Common myeloid progenitor, CD34-positive (primary cell): ENCODE results near the gene PAGE4.

ENCODE experiments used
- CTCF ChIA-PET: fragments of 350-600 bp; sonication (Branson Sonifier 250); formaldehyde crosslinking; loops from one replicate; lab custom pipeline; 2021; ENCODE audit warnings: antibody characterized with exemption; lab: Charles Lee
- POLR2A ChIA-PET: fragments of 350-600 bp; sonication (Branson Sonifier 250); formaldehyde crosslinking; loops from one replicate; lab custom pipeline; 2021; ENCODE audit warnings: antibody characterized with exemption; lab: Charles Lee
- DNase-seq, 3 donors: peaks; one replicate each; pipeline versions ENCODE4 v3.0.0 to v3.0.0-alpha.2; 2013
- H3K27ac ChIP-seq, 2 experiments: 1 replicate in 1 of 2; 2 replicates in 1 of 2; pipeline ENCODE4 v1.7.0; 2013; ENCODE audit warnings: inconsistent platforms in 2 of 2, low read length in 2 of 2, mild to moderate bottlenecking in 2 of 2, low read depth in 1 of 2, moderate library complexity in 1 of 2; ENCODE audit not compliant: severe bottlenecking in 2 of 2, insufficient read depth in 1 of 2, poor library complexity in 1 of 2
- H3K27me3 ChIP-seq, 5 experiments: replicated peaks in 2 of 5; 1 replicate in 3 of 5; 2 replicates in 2 of 5; pipeline versions ENCODE4 v1.6.1 to v1.7.0; 2013; ENCODE audit warnings: low read length in 4 of 5, mild to moderate bottlenecking in 2 of 5, moderate library complexity in 2 of 5, inconsistent platforms in 1 of 5; ENCODE audit not compliant: insufficient read depth in 5 of 5, control insufficient read depth in 4 of 5
- H3K36me3 ChIP-seq, 4 experiments: 1 replicate in 2 of 4; 2 replicates in 2 of 4; pipeline versions ENCODE4 v1.6.1 to v1.7.0; 2013; ENCODE audit warnings: low read length in 3 of 4, control low read depth in 1 of 4, mild to moderate bottlenecking in 1 of 4; ENCODE audit not compliant: control insufficient read depth in 4 of 4, insufficient read depth in 4 of 4
- H3K4me1 ChIP-seq, 4 experiments: 1 replicate in 3 of 4; 2 replicates in 1 of 4; pipeline versions ENCODE4 v1.6.1 to v1.7.1; 2013; ENCODE audit warnings: low read length in 3 of 4, mild to moderate bottlenecking in 3 of 4, control low read depth in 1 of 4, inconsistent platforms in 1 of 4, moderate library complexity in 1 of 4; ENCODE audit not compliant: control insufficient read depth in 4 of 4, insufficient read depth in 4 of 4; ENCODE audit errors: control extremely low read depth in 1 of 4
- H3K4me3 ChIP-seq, 7 experiments: 1 replicate in 4 of 7; 2 replicates in 3 of 7; pipeline versions ENCODE4 v1.5.1 to v1.7.0; 2013; ENCODE audit warnings: mild to moderate bottlenecking in 7 of 7, low read length in 6 of 7, moderate library complexity in 6 of 7, inconsistent platforms in 2 of 7, low read depth in 2 of 7, control low read depth in 1 of 7; ENCODE audit not compliant: insufficient read depth in 4 of 7, control insufficient read depth in 1 of 7; ENCODE audit errors: extremely low read depth in 1 of 7
- H3K9me3 ChIP-seq, 5 experiments: 1 replicate in 4 of 5; 2 replicates in 1 of 5; pipeline versions ENCODE4 v1.6.1 to v1.7.1; 2013; ENCODE audit warnings: low read length in 4 of 5, mild to moderate bottlenecking in 2 of 5, inconsistent platforms in 1 of 5, low read depth in 1 of 5, moderate library complexity in 1 of 5; ENCODE audit not compliant: control insufficient read depth in 4 of 5, insufficient read depth in 2 of 5; ENCODE audit errors: control extremely low read depth in 1 of 5
- whole genome bisulfite sequencing: methylation state at CpG from one replicate; pipeline ENCODE4 v1.1.5; 2013; ENCODE audit not compliant: insufficient coverage; 5-methylcytosine and 5-hydroxymethylcytosine counted together

PAGE4 gene

DNA sequence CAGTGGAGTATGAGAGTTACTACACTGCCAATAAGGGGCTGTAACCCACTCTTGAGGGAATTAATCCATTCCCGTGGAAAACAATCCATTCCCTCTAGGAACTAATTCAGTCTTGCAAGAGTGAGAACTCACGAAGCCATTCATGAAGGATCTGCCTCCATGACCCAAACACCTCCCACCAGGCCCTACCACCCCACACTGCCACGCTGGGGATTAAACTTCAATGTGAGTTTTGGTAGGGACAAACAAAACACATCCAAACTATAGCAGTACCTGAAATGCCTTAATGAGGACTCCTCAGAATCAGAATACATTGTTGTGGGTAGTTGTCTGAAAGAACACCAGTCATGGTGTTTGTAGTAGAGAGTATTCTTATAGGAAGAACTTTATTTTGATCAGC, 19.2 kb downstream of the PAGE4 start:
- H3K4me3 ChIP-seq: no peak overlapping the region
- no peaks in the 10 kb centered on the region for H3K27me3 ChIP-seq
- 66% methylated on average over 2 of the region's 3 CpGs for WGBS
- H3K9me3 ChIP-seq: peaks cover 0 to 7% (median 0%) of the 10 kb centered on the region in 5 experiments
- H3K4me1 ChIP-seq: peaks cover 0 to 11% (median under 1%) of the 10 kb centered on the region in 4 experiments
- no peaks in the 10 kb centered on the region for H3K36me3 ChIP-seq
- ChIA-PET POLR2A (no interaction called here), CTCF (interaction anchor here (1.2 to 2.0 kb wide), 3 partner anchors 12 to 74 kb away, joined by 4 to 5 read pairs (median 4); partner anchors contain the start of gene CLCN5)
- no peak for DNase-seq
- H3K27ac ChIP-seq: no peak overlapping the region

DNA sequence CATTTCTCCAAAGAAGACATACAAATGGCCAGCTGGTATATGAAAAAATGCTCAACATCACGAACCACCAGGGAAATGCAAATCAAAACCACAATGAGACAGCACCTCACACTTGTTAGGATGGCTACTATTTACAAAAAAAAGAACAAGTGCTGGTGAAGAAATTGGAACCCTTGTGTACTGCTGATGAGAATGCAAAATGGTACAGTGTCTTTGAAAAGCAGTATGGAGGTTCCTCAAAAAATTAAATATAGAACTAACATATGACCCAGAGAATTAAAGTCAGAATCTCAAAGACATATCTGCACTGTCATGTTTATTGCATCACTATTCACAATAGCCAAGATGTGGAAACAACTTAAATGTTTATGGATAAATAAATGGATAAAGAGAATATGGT, 20.9 kb downstream of the PAGE4 start:
- Histone ChIP-seq H3K9me3 (peaks cover 0 to 7% (median 0%) of the 10 kb centered on the region in 5 experiments), H3K4me3 (no peak overlapping the region), H3K27me3 (peaks cover 0 to under 1% (median 0%) of the 10 kb centered on the region in 5 experiments), H3K36me3 (no peaks in the 10 kb centered on the region), H3K27ac (no peak overlapping the region), H3K4me1 (peaks cover 0 to 11% (median under 1%) of the 10 kb centered on the region in 4 experiments)
- no CpG with 5 or more reads among the region's 1 CpG for WGBS
- ChIA-PET CTCF (no interaction called here), POLR2A (no interaction called here)
- DNase-seq: peak in 2 of 3 donors; percentile 39 to 55

DNA sequence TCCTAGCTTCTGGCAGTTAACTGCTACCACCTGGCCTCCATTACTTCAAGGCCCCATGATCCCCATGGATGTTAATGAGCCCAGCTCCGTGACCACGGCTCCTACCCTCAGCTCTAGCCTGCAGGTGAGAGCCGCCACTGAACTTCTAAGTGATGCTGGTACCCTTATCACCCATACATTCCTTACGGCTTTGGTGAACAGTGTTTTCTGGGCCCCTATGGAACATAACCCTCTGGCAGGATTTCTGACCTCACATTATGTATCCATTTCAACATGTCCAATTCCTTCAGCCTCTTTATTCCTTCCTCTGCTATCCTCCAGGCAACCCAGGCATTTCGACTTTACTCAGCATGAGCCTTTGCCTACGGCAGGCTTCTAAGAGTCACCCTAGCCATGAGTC, 24.6 kb downstream of the PAGE4 start:
- CTCF ChIA-PET: no interaction called here
- Histone ChIP-seq H3K27ac (no peak overlapping the region), H3K9me3 (peaks cover 0 to 4% (median 1%) of the 10 kb centered on the region in 5 experiments), H3K4me1 (no peaks in the 10 kb centered on the region), H3K36me3 (no peaks in the 10 kb centered on the region), H3K27me3 (peaks cover 0 to 7% (median 0%) of the 10 kb centered on the region in 5 experiments), H3K4me3 (no peak overlapping the region)
- DNase-seq: no peak
- POLR2A ChIA-PET: no interaction called here
- WGBS: 86% methylated on average over 5 of the region's 6 CpGs

DNA sequence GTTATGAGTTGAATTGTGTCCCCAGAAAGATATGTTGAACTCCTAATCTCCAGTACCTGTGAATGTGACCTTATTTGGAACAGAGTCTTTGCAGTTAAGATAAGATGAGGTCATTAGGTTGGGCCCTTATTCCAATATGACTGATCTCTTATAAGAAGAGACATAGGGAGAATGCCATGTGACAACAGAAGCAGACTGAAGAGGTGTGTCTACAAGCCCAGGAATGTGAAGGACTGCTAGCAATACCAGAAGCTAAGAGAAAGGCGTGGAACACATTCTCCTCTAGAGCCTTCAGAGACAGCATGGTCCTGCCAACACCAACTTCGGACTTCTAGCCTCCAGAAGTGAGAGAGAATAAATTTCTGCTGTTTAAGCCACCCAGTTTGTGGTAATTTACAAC, 27.7 kb downstream of the PAGE4 start:
- peaks cover 0 to 4% (median 0%) of the 10 kb centered on the region in 5 experiments for H3K9me3 ChIP-seq
- no peaks in the 10 kb centered on the region for H3K36me3 ChIP-seq
- no peak overlapping the region for H3K4me3 ChIP-seq
- peaks cover 0 to 7% (median 0%) of the 10 kb centered on the region in 5 experiments for H3K27me3 ChIP-seq
- no peaks in the 10 kb centered on the region for H3K4me1 ChIP-seq
- DNase-seq: no peak
- WGBS: 75% methylated on average over 2 of the region's 2 CpGs
- ChIA-PET CTCF (no interaction called here), POLR2A (no interaction called here)
- H3K27ac ChIP-seq: no peak overlapping the region

DNA sequence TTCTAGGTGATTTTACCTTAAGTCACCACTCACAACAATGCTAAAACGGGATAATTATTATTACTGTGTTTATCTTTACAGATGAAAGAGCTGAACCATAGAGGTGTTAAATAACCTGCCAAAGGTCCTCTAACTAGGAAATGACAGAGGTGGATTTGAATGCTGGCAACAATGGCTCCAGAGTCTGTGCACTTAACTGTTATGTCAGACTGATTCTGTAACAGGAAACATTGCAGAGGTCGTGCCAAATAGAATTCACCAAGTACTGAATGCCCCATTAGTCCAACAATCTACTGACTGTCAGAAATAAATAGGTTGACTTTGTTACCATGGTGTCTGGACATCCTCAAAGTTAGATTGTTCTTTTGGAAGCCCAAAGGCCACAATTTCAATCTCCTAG, 29.2 kb downstream of the PAGE4 start:
- CTCF ChIA-PET: no interaction called here
- 20% methylated on average over 1 of the region's 2 CpGs for WGBS
- H3K9me3 ChIP-seq: peaks cover 0 to 4% (median 0%) of the 10 kb centered on the region in 5 experiments
- no peak overlapping the region for H3K27ac ChIP-seq
- no peaks in the 10 kb centered on the region for H3K36me3 ChIP-seq
- POLR2A ChIA-PET: no interaction called here
- no peak overlapping the region for H3K4me3 ChIP-seq
- DNase-seq: no peak
- H3K27me3 ChIP-seq: peaks cover 0 to 7% (median 0%) of the 10 kb centered on the region in 5 experiments
- no peaks in the 10 kb centered on the region for H3K4me1 ChIP-seq

DNA sequence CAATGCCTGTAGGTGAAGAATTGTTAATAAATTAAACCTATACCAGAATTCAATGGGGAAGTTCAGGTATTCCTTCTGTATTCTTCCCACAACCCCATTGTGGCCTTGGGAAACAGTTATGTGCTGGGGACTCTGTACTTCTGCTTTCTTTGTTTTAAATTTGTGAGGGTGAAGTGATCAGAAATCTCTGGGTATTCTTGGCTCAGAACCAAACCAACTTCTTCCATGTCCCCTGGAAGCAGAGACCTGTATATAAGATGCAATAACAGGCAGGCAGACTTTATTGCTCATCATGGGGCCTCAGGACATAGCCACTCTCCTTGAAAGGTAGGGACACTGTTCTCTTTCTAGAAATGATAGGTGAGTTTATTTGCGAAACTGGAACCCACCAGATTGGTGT, 30.4 kb downstream of the PAGE4 start:
- Histone ChIP-seq H3K27me3 (peaks cover 0 to 7% (median 0%) of the 10 kb centered on the region in 5 experiments), H3K27ac (no peak overlapping the region), H3K9me3 (peaks cover 0 to 4% (median 0%) of the 10 kb centered on the region in 5 experiments), H3K4me3 (no peak overlapping the region), H3K4me1 (no peaks in the 10 kb centered on the region), H3K36me3 (no peaks in the 10 kb centered on the region)
- ChIA-PET CTCF (interaction anchor here (0.7 kb wide), 1 partner anchor 10 kb away, joined by 3 read pairs; no protein-coding TSS in a partner anchor), POLR2A (no interaction called here)
- no CpG with 5 or more reads among the region's 1 CpG for WGBS
- peak in 2 of 3 donors; percentile 61 to 66 for DNase-seq

DNA sequence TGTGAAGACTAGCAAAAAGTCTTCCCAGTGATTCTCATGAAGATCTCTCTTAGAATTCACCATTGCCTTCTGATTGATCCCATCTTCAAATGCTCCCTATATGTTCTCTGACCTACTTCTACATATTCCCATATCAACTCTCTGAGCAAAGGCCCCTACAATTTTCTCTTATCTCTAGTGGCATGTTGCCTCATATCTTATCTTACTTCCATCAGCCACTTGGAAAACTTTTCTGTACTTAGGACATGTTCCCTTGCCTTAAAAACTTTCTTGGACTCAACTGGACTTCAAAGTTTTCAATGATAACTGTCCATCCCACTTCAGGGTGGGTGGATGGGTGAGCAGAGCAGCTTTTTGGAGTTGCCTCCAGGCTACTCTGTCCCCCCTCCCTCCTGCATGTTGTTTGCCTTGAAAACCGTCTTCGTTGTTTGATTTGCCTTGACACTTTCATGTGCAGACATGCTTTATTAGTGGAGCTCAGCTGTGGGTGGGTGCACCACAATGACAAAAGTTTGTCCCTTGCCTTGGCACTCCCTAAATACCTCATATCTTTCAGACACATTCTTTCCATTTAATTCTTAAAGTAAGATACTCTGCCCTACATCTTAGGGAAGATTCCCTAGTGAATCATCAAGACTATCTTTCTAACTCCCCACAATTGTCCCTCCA, 31.9 kb downstream of the PAGE4 start:
- Histone ChIP-seq H3K4me3 (no peak overlapping the region), H3K4me1 (no peaks in the 10 kb centered on the region), H3K27me3 (no peaks in the 10 kb centered on the region), H3K9me3 (no peaks in the 10 kb centered on the region), H3K36me3 (no peaks in the 10 kb centered on the region), H3K27ac (no peak overlapping the region)
- POLR2A ChIA-PET: no interaction called here
- no CpG with 5 or more reads among the region's 2 CpGs for WGBS
- no peak for DNase-seq
- CTCF ChIA-PET: interaction anchor here (0.9 kb wide), 1 partner anchor 13 kb away, joined by 4 read pairs; no protein-coding TSS in a partner anchor
